ENCODE results near the gene G2E3.

G2E3 gene

GRCh38 chr14:30657606-30658163, 98.7 kb downstream of the G2E3 start:
- no peak for DNase-seq

GRCh38 chr14:30658645-30659044, 99.7 kb downstream of the G2E3 start:
- DNase-seq = no peak

- no peak for DNase-seq
These were observed 110.6 kb downstream of the G2E3 start for GRCh38 chr14:30669594-30669993.

All from activated naive CD4-positive, alpha-beta T cell (primary cell).